Measurements from ENCODE around the gene NBPF26. TPM values are rescaled to one million over a fixed set of nuclear protein-coding genes. Genes with fewer than 3 reads are reported as not detected.
"Not testable (repeated sequence)": the region's sequence is repeated elsewhere in the genome, so short reads cannot be mapped to it uniquely, and the experiment has no call there.

The NBPF26 gene
- total RNA-seq (2011; cell fraction: chromatin; rRNA removed; ENCODE audit: low replicate concordance) = 22.6 and 26.3 TPM in 2 replicates
- total RNA-seq (2011; cell fraction: nucleolus; rRNA removed) = 8.2 and 8.8 TPM in 2 replicates
- 11.3 and 18.6 TPM in 2 replicates for total RNA-seq (2011; cell fraction: nucleoplasm; rRNA removed)
- total RNA-seq (2014; rRNA removed) (5.6 and 7.0 TPM in 2 replicates), total RNA-seq (2014; rRNA removed; fragmentation: Illumina TruSeq; extraction: Trizol) (5.3 and 6.0 TPM in 2 replicates), total RNA-seq (2015; rRNA removed; fragmentation: Illumina TruSeq; extraction: Trizol) (6.0 and 6.3 TPM in 2 replicates), total RNA-seq (2021) (3.6 and 5.2 TPM in 2 replicates), polyA plus RNA-seq (2011; rRNA removed) (5.3 and 6.6 TPM in 2 replicates), polyA plus RNA-seq (2014; fragmentation: Illumina TruSeq; extraction: Trizol) (4.3 and 5.1 TPM in 2 replicates), polyA plus RNA-seq (2014; fragmentation: Nextera tagmentation; extraction: Ambion mirVana) (under 1 TPM; 0.13 to 0.88 TPM), polyA plus RNA-seq (2014; rRNA removed) (4.5 and 5.5 TPM in 2 replicates), polyA minus RNA-seq (2011; rRNA and poly(A)+ RNA removed) (13.4 and 17.5 TPM in 2 replicates), Bru-seq, nascent RNA (percentile 58 among the genes with signal in this experiment), BruChase-seq, experiment 1, labeled RNA remaining after a 2-hour chase (percentile 53 among the genes with signal in this experiment), BruChase-seq, experiment 2, labeled RNA remaining after a 6-hour chase (percentile 56 among the genes with signal in this experiment)
- polyA plus RNA-seq (2011; cell fraction: cytosol; rRNA removed) = 3.4 and 3.9 TPM in 2 replicates
- 19.4 and 25.7 TPM in 2 replicates for polyA plus RNA-seq (2011; cell fraction: nucleus; rRNA removed)
- 4.0 and 4.2 TPM in 2 replicates for polyA plus RNA-seq (2012)
- polyA minus RNA-seq (2011; cell fraction: cytosol; rRNA and poly(A)+ RNA removed) = 2.0 and 4.5 TPM in 2 replicates
- 10.8 and 12.2 TPM in 2 replicates for polyA minus RNA-seq (2011; cell fraction: nucleus; rRNA and poly(A)+ RNA removed)
- long read RNA-seq, experiment 1, partial matches to known transcripts = 2 of 2 reads
- long read RNA-seq, experiment 1, other reads (novel, unspliced or antisense) = 0 of 2 reads
- long read RNA-seq, experiment 2, partial matches to known transcripts = 0 of 1 reads
- long read RNA-seq, experiment 2, other reads (novel, unspliced or antisense) = 1 of 1 reads
- long read RNA-seq, experiment 3 = 0 reads

DNA sequence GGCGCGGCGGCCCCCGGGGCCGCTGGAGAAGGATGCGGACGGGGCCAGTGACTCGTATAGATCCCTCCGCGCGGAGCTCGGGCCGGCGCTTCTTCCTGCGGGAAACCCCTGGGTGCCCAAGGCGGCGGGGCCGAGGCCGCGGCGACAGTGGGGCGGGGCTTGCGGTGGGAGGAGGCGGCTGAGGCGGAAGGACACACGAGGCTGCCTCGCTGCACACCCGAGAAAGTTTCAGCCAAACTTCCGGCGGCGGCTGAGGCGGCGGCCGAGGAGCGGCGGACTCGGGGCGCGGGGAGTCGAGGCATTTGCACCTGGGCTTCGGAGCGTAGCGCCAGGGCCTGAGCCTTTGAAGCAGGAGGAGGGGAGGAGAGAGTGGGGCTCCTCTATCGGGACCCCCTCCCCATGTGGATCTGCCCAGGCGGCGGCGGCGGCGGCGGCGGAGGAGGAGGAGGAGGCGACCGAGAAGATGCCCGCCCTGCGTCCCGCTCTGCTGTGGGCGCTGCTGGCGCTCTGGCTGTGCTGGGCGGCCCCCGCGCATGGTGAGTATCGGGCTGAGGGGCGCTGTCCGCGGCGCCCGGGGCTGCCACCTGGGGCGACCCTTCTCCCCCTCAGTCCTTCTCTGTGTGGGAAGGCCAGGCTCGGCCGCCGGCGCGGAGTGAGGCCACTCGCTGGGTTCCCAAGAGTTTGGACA lies at the start of gene NBPF26:
Gene NBPF26, plus strand, starts transcription at position 231 of the 688 bp plus-strand sequence.
- H3K9me1 ChIP-seq (ENCODE audit: control insufficient read depth, insufficient read depth, low read length); CTCF ChIA-PET (ENCODE audit: low intra/inter-chr PET ratio); POLR2A ChIA-PET; H3K9me3 ChIP-seq (replicated peaks; ENCODE audit: control insufficient read depth, insufficient read depth, low read depth, low read length); H3K27me3 ChIP-seq (ENCODE audit: control insufficient read depth in 2 of 2, insufficient read depth in 2 of 2, low read length in 2 of 2); H3K27ac ChIP-seq (ENCODE audit: extremely low read depth, low read depth, low read length); FAIRE-seq; intact Hi-C loops (cut with micrococcal nuclease); H3K79me2 ChIP-seq (ENCODE audit: control insufficient read depth, insufficient read depth, low read length); H4K20me1 ChIP-seq (replicated peaks; ENCODE audit: control insufficient read depth, insufficient read depth, low read length); H3K36me3 ChIP-seq (ENCODE audit: control insufficient read depth, insufficient read depth, low read length); in situ Hi-C loops (cut with MboI); H3K4me2 ChIP-seq (ENCODE audit: insufficient read depth, low read length); BruUV-seq (replicated peaks); H3K4me1 ChIP-seq (replicated peaks in 1 of 2; ENCODE audit: control insufficient read depth in 2 of 2, insufficient read depth in 2 of 2, low read length in 2 of 2): not testable (repeated sequence)
- DNase-seq (ENCODE audit: extremely low read depth in 1 of 4, low spot score in 3 of 4) (peak in 1 of 4 experiments; percentile 22), ATAC-seq (peak; percentile 91)
- Histone ChIP-seq H3K4me3 (peak within 1 kb of the TSS; percentile 54), H3K9ac (ENCODE audit: insufficient read depth in 1 of 2, low read depth in 2 of 2, low read length in 2 of 2) (peak within 1 kb of the TSS in 1 of 2 experiments; percentile 82; a peak in 2 of 4 replicates), H2AFZ (ENCODE audit: low read depth, low read length) (peak within 1 kb of the TSS; percentile 45; the same call in 1 of the 2 replicates)
- 0% methylated on average over 4 of the region's 74 CpGs for WGBS (ENCODE audit: insufficient coverage, low coverage, missing lambda C conversion rate)
- TF ChIP-seq RBFOX2 (IDR thresholded peaks at IDR 0.05; ENCODE audit: low read depth, low read length) = peak; percentile 67
- TF ChIP-seq, protein P1, sequence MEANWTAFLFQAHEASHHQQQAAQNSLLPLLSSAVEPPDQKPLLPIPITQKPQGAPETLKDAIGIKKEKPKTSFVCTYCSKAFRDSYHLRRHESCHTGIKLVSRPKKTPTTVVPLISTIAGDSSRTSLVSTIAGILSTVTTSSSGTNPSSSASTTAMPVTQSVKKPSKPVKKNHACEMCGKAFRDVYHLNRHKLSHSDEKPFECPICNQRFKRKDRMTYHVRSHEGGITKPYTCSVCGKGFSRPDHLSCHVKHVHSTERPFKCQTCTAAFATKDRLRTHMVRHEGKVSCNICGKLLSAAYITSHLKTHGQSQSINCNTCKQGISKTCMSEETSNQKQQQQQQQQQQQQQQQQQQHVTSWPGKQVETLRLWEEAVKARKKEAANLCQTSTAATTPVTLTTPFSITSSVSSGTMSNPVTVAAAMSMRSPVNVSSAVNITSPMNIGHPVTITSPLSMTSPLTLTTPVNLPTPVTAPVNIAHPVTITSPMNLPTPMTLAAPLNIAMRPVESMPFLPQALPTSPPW (CRISPR knock-in tag; IDR thresholded peaks at IDR 0.05) = peak; percentile 32; the same call in 1 of the 2 replicates
- peak; percentile 59 for TF ChIP-seq CHD2 (IDR thresholded peaks at IDR 0.05; ENCODE audit: low read depth, low read length)
- peak; percentile 22; the same call in 1 of the 2 replicates for TF ChIP-seq CXXC5 (CRISPR knock-in tag; IDR thresholded peaks at IDR 0.05)
- TF ChIP-seq, protein P2, sequence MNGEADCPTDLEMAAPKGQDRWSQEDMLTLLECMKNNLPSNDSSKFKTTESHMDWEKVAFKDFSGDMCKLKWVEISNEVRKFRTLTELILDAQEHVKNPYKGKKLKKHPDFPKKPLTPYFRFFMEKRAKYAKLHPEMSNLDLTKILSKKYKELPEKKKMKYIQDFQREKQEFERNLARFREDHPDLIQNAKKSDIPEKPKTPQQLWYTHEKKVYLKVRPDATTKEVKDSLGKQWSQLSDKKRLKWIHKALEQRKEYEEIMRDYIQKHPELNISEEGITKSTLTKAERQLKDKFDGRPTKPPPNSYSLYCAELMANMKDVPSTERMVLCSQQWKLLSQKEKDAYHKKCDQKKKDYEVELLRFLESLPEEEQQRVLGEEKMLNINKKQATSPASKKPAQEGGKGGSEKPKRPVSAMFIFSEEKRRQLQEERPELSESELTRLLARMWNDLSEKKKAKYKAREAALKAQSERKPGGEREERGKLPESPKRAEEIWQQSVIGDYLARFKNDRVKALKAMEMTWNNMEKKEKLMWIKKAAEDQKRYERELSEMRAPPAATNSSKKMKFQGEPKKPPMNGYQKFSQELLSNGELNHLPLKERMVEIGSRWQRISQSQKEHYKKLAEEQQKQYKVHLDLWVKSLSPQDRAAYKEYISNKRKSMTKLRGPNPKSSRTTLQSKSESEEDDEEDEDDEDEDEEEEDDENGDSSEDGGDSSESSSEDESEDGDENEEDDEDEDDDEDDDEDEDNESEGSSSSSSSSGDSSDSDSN (IDR thresholded peaks at IDR 0.05; ENCODE audit: borderline replicate concordance in 1 of 2, low read depth in 2 of 2, low read length in 2 of 2) = 0 out of 4 replicates have a peak, but pooled peaks of 1 of the 2 experiments have one; percentile 31
- TF ChIP-seq ZFX (CRISPR knock-in tag; IDR thresholded peaks at IDR 0.05) = 0 out of 2 replicates have a peak, but pooled peaks have one; percentile 14
- TF ChIP-seq PHF8 (IDR thresholded peaks at IDR 0.05; ENCODE audit: borderline replicate concordance, low read length) = peak; percentile 34; the same call in 1 of the 2 replicates
- TF ChIP-seq CREM (IDR thresholded peaks at IDR 0.05; ENCODE audit: low read depth) = 0 out of 2 replicates have a peak, but pooled peaks have one; percentile 18
- TF ChIP-seq POLR2G (IDR thresholded peaks at IDR 0.05; ENCODE audit: low read depth, low read length) = peak; percentile 76
